ENCODE measurements around the gene GUCA1A.

- TF ChIP-seq CTCF (conservative IDR thresholded peaks at IDR 0.05; ENCODE audit: low read length) = no peak
- no peak for TF ChIP-seq EZH2phosphoT487 (IDR thresholded peaks at IDR 0.05; ENCODE audit: borderline replicate concordance)
Measured at GRCh38 chr6:42155293-42155692, 17.9 kb upstream of the GUCA1A start.
